NCI-H82 treated with DMSO at 0.1 percent for 48 hours (cell line): ENCODE data around the gene RHOD.

ENCODE experiments used
- DNase-seq: peaks from one replicate; lab custom pipeline; 2025; ENCODE audit not compliant: unreplicated experiment; lab: John Stamatoyannopoulos, UW

Gene RHOD

DNA sequence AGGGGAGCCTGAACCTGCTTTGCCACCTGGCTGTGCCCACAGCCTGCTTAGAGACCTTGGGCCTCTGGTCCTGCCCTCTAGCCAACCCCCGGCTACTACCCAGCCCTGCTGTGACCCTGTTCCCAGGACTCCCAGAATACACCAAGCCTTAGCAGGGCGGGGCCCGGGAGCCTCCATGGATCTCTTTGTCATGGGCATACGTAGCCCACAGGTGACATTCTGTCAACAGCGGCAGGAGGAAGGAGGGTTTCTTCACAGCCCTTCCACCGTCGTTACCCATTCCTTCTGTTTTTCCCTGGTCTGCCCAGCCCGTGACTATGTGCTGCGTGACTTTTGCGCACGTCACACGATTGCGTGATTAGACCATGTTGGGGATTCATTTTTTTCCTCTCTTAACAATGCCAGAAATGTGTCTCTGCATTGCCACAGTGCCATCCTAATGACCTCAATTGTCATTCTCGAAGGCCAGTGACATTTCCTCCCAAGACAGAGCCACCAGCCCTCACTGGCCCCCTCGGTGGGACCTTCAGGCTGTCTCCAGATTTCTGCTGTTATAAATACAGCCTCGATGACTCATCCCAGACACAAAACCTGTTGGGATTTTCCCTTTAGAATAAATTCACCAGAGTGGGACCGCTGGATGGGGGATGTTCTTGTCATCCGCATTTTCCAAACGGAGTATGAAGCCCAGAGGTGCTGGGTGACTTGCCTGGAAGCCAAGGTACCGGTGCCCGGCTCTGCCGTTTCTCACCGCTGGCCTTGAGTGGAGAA is 24.7 kb upstream of the RHOD start:
- DNase-seq = no peak

GRCh38 chr11:67032830-67033551 is 23.7 kb upstream of the RHOD start:
- no peak for DNase-seq

DNA sequence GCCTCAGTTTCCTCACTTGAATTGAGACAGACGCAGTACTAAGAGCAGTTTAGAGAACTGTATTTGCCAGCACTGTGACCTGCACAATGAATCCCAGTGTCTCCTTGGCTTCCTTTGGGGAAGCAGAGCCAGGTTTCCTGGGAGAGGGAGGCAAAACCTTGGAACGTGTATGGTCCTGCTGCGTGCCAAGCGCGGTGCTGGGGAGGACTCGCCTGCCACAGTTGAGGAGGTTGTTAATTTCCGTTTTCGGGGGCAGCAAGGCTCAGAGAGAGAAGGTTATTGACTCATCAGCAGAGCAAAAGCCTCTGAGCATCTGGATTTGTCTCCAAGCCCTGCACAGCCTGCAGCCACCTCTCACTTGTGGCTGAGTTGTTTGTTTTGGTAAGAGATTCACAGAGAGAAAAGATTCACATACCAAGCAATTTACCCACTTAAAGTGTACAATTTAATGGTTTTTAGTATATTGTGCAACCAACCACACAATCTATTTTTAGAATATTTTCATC is 22.9 kb upstream of the RHOD start:
- DNase-seq = no peak

GRCh38 chr11:67034350-67034749 is 22.3 kb upstream of the RHOD start:
- DNase-seq = no peak

DNA sequence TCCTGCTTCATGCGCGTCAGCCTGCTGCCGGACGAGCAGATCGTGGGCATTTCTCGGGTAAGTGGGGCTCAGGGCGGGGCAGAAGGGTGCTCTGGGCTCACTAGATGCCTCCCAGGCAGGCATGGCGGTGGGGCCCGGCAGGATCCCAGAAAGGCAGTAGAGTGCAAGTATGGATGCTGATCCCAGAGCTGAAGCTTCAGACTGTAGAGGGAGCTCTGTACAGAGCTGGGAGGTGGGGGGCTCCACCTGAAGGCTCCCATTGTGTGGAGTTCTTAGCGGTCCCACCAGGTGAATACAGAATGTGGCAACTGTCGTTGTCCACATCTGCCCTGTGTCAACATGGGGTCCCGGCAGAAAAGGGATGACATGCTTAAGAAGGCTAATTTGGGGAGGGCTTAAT is 16.5 kb upstream of the RHOD start:
- DNase-seq = no peak

- DNase-seq = no peak
Observed at GRCh38 chr11:67041602-67042001, 15.0 kb upstream of the RHOD start.

DNA sequence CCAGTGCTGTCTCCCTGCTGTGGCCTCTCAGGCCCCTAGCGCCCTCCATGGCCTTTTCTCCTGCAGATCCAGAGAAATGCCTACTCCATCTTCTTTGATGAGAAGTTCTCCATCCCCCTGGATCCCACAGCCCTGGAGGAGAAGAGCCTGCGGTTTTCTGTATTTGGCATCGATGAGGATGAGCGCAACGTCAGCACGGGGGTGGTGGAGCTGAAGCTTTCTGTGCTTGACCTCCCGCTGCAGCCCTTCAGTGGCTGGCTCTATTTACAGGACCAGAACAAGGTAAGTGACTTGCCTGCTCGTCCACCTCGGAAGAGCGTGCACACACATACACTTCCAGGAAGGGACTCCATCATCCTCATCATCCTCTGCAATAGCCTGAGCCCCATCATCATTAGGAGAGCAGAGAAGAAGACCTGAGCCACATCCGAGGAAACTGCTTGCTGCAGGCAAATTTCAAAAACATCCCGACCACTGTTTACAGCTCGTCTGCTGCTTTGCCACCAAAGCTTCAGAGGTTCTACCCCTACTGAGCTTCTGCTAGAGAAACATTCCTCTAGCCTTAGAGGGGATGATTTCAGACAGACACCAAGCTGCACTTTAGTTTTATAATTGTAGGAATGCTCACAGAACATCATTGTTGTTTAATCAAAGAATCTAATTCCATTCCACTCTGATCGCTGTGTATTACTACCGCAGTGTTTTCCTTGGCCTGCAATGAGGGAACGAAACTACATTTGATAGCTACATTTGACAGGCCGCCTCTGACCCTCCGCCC is 12.9 kb upstream of the RHOD start:
- no peak for DNase-seq

- DNase-seq = no peak
Observed at GRCh38 chr11:67044496-67044895, 12.2 kb upstream of the RHOD start.

DNA sequence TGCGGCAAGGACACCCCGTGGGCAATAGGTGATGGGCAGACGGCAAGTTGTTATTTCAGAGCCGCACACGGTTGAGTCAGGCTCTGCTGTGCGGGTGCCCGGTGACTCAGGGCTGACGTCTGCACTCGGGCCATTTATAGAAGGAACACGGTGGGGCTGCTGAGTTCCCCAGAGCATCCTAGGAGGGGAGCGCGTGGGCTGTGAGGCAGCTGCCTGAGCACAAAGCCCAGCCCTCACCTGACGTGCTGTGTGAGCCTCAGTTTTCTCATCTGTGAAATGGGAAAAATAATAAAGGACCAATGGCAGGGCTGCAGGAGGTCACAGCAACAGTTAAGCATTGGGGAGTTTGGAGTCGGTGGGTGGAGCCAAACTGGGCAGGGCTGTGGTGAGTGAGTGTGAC is 11.3 kb upstream of the RHOD start:
- DNase-seq = no peak

GRCh38 chr11:67048515-67049130 is 8.0 kb upstream of the RHOD start:
- no peak for DNase-seq

GRCh38 chr11:67050139-67050538 is 6.5 kb upstream of the RHOD start:
- DNase-seq = no peak

DNA sequence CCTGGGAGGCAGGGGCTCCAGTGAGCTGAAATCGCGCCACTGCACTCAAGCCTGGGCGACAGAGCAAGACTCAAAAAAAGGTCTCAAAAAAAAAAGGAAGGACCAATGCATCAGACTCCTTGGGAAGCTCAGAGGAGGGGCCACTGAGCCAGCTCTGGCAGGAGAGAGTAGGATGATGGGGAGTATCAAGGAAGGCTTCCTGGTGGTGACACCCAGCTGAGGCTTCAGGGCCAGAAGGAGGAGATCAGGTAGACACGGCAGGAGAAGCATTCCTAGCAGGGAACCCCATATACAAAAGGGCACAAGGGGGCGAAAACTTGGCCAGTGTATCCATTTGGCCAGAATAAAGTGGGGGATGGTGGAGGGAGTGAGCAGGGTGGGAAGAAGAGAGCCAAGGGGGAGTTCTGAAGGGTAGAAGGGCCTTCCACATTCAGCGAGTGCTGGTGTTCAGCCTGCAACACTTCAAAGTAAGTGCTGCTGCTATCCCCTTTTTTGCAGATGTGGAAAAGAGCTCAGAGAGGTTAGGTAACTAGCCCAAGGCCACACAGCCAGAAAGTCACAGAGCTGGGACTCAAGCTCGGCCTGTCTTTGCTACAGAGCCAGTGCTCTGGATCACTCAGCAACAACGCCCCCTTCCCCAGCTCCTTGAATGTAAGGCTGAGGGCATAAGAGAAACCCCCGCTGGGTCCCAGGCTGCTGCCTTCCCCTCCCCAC is 5.3 kb upstream of the RHOD start:
- no peak for DNase-seq

DNA sequence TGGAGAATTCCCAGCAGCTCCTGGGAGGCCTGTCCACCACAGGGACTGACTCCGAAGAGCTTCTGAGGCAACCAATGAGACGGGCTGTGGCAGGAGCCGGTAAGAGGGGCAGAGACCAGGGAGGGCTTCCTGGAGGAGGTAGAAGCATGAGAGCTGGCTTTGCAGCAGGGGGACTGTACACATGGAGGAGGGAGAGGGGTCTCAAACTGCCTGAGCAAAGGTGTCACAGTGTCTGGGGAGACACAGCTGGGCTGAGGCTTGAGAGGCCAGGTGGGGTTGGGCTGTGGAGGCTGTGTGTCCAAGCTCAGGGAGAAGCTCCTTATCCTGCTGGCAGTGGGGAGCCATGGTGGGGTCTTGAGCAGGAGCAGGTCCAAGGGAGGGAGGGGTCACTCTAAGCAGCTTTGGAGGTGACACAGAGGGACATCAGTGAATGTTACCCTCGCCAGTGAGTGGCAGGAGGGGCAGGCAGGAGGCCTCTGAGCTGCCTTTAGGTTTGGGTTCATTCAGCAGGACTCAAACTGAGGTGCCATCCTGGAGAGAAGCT is 4.6 kb upstream of the RHOD start:
- no peak for DNase-seq

- no peak for DNase-seq
Observed at GRCh38 chr11:67052891-67053290, 3.8 kb upstream of the RHOD start.

DNA sequence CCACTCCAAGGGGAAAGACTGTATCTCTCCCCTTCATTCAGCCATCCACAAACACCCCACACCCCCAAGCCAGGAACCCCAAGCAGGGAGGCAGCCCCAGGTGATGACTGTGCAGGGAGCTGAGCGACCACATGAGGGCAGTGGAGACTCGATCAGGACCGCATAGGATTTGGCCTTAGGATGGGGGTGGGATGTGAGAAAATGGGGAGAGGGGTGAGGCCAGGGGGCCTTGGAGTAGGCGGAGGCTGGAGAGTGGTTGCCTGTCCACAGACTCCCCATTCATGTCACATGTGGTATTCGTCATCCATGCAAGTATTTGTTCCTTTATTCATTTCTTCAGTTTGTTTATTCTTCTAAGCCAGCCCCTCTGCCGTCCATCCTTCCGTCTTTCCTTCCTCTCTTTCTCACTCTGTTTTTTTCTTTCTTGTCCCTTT is 2.7 kb upstream of the RHOD start:
- DNase-seq = peak; percentile 36

DNA sequence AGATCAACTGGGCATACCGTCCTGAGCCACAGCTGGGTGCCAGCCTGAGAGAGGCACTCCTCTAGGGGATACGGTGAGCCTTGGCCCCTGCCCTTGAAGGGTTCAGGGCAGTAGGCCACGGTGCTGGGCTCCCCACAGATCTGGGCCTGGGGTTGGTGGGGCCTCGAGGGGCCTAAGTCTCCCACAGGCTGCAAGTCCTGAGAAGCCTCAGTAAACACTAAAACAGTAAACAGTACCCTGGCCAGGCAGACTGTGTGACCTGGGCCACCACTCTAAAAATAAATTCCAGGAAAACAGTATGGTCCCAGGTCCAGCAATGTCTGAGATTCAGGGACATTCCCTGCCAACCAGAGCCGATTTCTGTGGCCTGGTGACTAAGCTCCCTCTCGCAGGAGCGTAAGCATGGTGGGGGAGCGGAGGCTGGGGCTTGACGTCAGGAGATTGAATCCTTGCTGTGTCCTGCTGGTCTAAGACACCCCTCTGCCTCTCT is 2.3 kb upstream of the RHOD start:
- DNase-seq = no peak

DNA sequence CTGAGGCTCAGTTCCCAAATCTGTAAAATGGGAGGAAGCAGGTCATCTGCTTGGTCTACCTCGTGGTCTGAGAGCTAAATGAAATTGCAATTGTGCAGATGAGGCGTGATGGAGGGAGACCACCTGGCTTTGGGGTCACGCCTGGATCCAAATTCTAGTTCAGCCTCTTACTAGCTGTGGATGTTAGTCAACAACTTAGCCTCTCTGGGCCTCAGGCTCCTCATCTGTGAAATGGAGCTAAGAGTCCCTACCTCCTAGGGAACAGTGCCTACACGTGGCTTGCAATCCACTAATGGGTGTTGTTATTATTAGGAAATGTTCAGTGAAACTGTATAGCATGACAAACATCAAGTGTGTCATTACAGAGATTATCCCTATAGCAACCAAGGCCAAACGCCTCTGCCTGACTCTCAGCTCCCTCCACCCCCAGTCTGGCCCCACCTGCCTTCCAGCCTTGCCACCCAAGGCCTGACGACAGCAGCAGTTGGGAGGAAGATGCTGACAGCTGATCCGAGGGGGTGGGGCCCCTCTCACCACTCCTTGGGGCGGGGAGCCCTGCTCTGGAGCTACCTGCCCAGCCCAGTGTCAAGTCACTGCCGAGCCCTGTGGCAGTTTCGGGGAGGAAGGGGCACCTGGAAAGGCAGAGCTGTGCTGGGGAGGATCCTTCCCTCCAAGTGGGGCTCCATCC is 1.7 kb upstream of the RHOD start:
- DNase-seq = peak; percentile 25

- no peak for DNase-seq
Observed at GRCh38 chr11:67055812-67056211, 835 bp upstream of the RHOD start.

DNA sequence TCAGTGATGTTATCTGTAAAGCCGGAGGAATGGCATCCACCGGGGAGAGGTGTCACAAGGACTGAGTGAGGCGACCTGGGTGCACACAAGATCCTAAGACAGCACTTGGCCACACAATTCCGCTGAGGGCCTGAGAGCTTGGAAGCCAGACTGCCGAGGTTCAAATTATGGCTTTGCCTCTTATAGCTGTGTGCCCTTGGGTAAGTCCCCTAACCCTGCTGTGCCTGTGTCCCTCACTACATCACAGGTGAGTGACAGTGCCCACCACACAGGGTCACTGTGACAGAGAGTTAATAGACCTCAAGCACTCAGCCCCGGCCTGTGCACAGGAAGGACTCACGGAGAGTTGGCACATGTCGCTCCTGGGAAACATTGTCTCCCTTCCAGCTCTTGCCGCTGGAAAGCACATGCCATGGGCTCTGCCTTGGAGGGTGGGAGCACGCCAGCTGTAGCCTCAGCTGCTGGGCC is 592 bp downstream of the RHOD start:
- DNase-seq = no peak
